ENCODE results near the gene ASIC4. TPM values are rescaled to one million over a fixed set of nuclear protein-coding genes. Genes with fewer than 3 reads are reported as not detected.

ASIC4 gene
- polyA plus RNA-seq, 2 of the 4 experiments (the other 2 are of a cell fraction): 0.04 TPM; not detected in 1

GRCh38 chr2:219576505-219577388 lies 62.5 kb downstream of the ASIC4 start:
- Histone ChIP-seq H3K9me3 (no peaks in the 10 kb centered on the region), H3K27ac (no peak overlapping the region), H3K4me1 (peaks cover 5% of the 10 kb centered on the region; the same call in 2 of the 3 replicates), H3K4me3 (no peak overlapping the region), H3K4me2 (peak overlapping the region; percentile 29; the same call in 2 of the 3 replicates)
- no peak for TF ChIP-seq HMGXB4 (CRISPR knock-in tag; IDR thresholded peaks at IDR 0.05; ENCODE audit: borderline replicate concordance)
- TF ChIP-seq FOSB (CRISPR knock-in tag; IDR thresholded peaks at IDR 0.05): no peak
- TF ChIP-seq MAFK (IDR thresholded peaks at IDR 0.05; ENCODE audit: partially characterized antibody): peak; percentile 12
- no peak for TF ChIP-seq ZC3H11A (IDR thresholded peaks at IDR 0.05)
- no peak for TF ChIP-seq RCOR1 (IDR thresholded peaks at IDR 0.05; ENCODE audit: low read depth, low read length)
- TF ChIP-seq ESRRA (IDR thresholded peaks at IDR 0.05; ENCODE audit: borderline replicate concordance, low read length): no peak
- TF ChIP-seq NR3C1 (IDR thresholded peaks at IDR 0.05): no peak
- TF ChIP-seq ZNF302 (CRISPR knock-in tag; IDR thresholded peaks at IDR 0.05): no peak
- no peak for TF ChIP-seq RAD21 (conservative IDR thresholded peaks at IDR 0.05 in 1 of 2, IDR thresholded peaks at IDR 0.05 in 1 of 2)
- DNase-seq (ENCODE audit: low read depth in 1 of 2, low spot score in 1 of 2) (no peak), ATAC-seq (peak; percentile 27 to 43; a peak in 3 of 6 replicates), FAIRE-seq (no peak)
- ChIA-PET CTCF (interaction anchor here (1.0 to 7.5 kb wide), 9 partner anchors 13 to 175 kb away, joined by 3 to 50 read pairs (median 4); no protein-coding TSS in a partner anchor), POLR2A (interaction anchor here (0.8 kb wide), 1 partner anchor 21 kb away, joined by 3 read pairs; the partner anchor contains the start of gene STK11IP)
- WGBS (ENCODE audit: missing lambda C conversion rate): 40% methylated on average over 13 of the region's 15 CpGs

GRCh38 chr2:219578811-219579613 lies 64.7 kb downstream of the ASIC4 start:
- no peak for ATAC-seq
- ChIA-PET CTCF (interaction anchor here (1.2 to 1.7 kb wide), 2 partner anchors 17 to 64 kb away, joined by 3 to 5 read pairs; no protein-coding TSS in a partner anchor), POLR2A (no interaction called here)
- peak; percentile 12 to 49; a peak in 1 of 4 replicates for TF ChIP-seq CEBPB (IDR thresholded peaks at IDR 0.05)
- no peak for TF ChIP-seq TFCP2L1 (CRISPR knock-in tag; IDR thresholded peaks at IDR 0.05)
- no peak for TF ChIP-seq FOSL2 (IDR thresholded peaks at IDR 0.05)
- no peak for TF ChIP-seq FOSL2 (CRISPR knock-in tag; IDR thresholded peaks at IDR 0.05)
- no peak for TF ChIP-seq RARB (CRISPR knock-in tag; IDR thresholded peaks at IDR 0.05)
- Histone ChIP-seq H3K4me3 (no peak overlapping the region), H3K27ac (no peak overlapping the region), H3K4me2 (no peak overlapping the region), H3K9me3 (no peaks in the 10 kb centered on the region), H3K4me1 (no peaks in the 10 kb centered on the region)
- 54% methylated on average over 8 of the region's 8 CpGs for WGBS (ENCODE audit: missing lambda C conversion rate)
- no peak for DNase-seq (ENCODE audit: low read depth in 1 of 2, low spot score in 1 of 2)
- no peak for FAIRE-seq

- DNase-seq (ENCODE audit: low read depth in 1 of 2, low spot score in 1 of 2) (no peak), FAIRE-seq (no peak), ATAC-seq (no peak)
- POLR2A ChIA-PET: no interaction called here
- H3K27ac ChIP-seq: no peak overlapping the region
- H3K4me2 ChIP-seq: no peak overlapping the region
- no peaks in the 10 kb centered on the region for H3K9me3 ChIP-seq
- no peaks in the 10 kb centered on the region for H3K4me1 ChIP-seq
- H3K4me3 ChIP-seq: no peak overlapping the region
- CTCF ChIA-PET: no interaction called here
- 0% methylated on average over 1 of the region's 2 CpGs for WGBS (ENCODE audit: missing lambda C conversion rate)
- no peak for TF ChIP-seq REST (IDR thresholded peaks at IDR 0.05)
- TF ChIP-seq BCL3 (IDR thresholded peaks at IDR 0.05): no peak
- TF ChIP-seq RFX5 (IDR thresholded peaks at IDR 0.05): no peak
- TF ChIP-seq ELK1 (IDR thresholded peaks at IDR 0.05; ENCODE audit: low read depth, low read length): no peak
- TF ChIP-seq CTCF (IDR thresholded peaks at IDR 0.05): no peak
- no peak for TF ChIP-seq HEYL (CRISPR knock-in tag; IDR thresholded peaks at IDR 0.05)
- no peak for TF ChIP-seq ZSCAN20 (CRISPR knock-in tag; IDR thresholded peaks at IDR 0.05)
- no peak for TF ChIP-seq TFCP2L1 (CRISPR knock-in tag; IDR thresholded peaks at IDR 0.05)
Measured at GRCh38 chr2:219581346-219581745, 67.1 kb downstream of the ASIC4 start.
